ENCODE data around the gene LYRM9. TPM values are rescaled to one million over a fixed set of nuclear protein-coding genes. Genes with fewer than 3 reads are reported as not detected.
"Not testable (repeated sequence)": the region's sequence is repeated elsewhere in the genome, so short reads cannot be mapped to it uniquely, and the experiment has no call there.

LYRM9 gene
- total RNA-seq, 1 donor from 2014 or later, result 18.6 TPM

- DNase-seq (ENCODE audit: low spot score), result not testable (repeated sequence)
Observed at GRCh38 chr17:27839571-27840405, 53.4 kb downstream of the LYRM9 start.

GRCh38 chr17:27838607-27839006 lies 54.6 kb downstream of the LYRM9 start:
- DNase-seq (ENCODE audit: low spot score), result not testable (repeated sequence)

GRCh38 chr17:27837769-27838168 lies 55.4 kb downstream of the LYRM9 start:
- not testable (repeated sequence) for DNase-seq (ENCODE audit: low spot score)

- DNase-seq (ENCODE audit: low spot score), result no peak
Observed at GRCh38 chr17:27836651-27837050, 56.5 kb downstream of the LYRM9 start.

- DNase-seq (ENCODE audit: low spot score), result no peak
Observed at GRCh38 chr17:27834571-27834970, 58.6 kb downstream of the LYRM9 start.

GRCh38 chr17:27832831-27833230 lies 60.3 kb downstream of the LYRM9 start:
- DNase-seq (ENCODE audit: low spot score), result no peak

- not testable (repeated sequence) for DNase-seq (ENCODE audit: low spot score)
Observed at GRCh38 chr17:27829888-27830287, 63.3 kb downstream of the LYRM9 start.

GRCh38 chr17:27829143-27829711 lies 63.9 kb downstream of the LYRM9 start:
- not testable (repeated sequence) for DNase-seq (ENCODE audit: low spot score)

Other genes with a start within 250 kb of the LYRM9 start
- gene NOS2, start 92.8 kb downstream of the LYRM9 start, total RNA-seq, result 0.23 TPM
- gene NLK, start 149.3 kb upstream of the LYRM9 start, total RNA-seq, result 36.0 TPM

Measured in ureter (tissue), 1 donor.